Measurements from ENCODE around the gene AFF3. TPM values are rescaled to one million over a fixed set of nuclear protein-coding genes. Genes with fewer than 3 reads are reported as not detected.
A peak's percentile ranks its signal among the peaks of the same experiment; 100 is the strongest.

The AFF3 gene
- total and polyA plus RNA-seq, 2 of the 4 experiments (the other 2 are of a cell fraction), result 12.9 to 14.3 TPM

GRCh38 chr2:99824758-99825157 lies 317.6 kb downstream of the AFF3 start:
- no peak overlapping the region for H3K4me2 ChIP-seq (ENCODE audit: low read depth, low read length)
- TF ChIP-seq MAZ (IDR thresholded peaks at IDR 0.05; ENCODE audit: borderline replicate concordance, low read depth, low read length) (no peak), BHLHE40 (IDR thresholded peaks at IDR 0.05; ENCODE audit: low read depth, low read length) (no peak)
- 0 out of 2 replicates have a peak overlapping the region, but pooled peaks have one; percentile 46 for H2BK120ac ChIP-seq (ENCODE audit: low read depth, low read length)
- no peak overlapping the region for H3K27ac ChIP-seq (ENCODE audit: insufficient read depth, low read length)
- H3K9ac ChIP-seq (ENCODE audit: low read depth, low read length), result no peak overlapping the region
- in situ Hi-C loops (cut with MboI; ENCODE audit: low sequenced_read_pairs) (no loop called here), intact Hi-C loops (cut with micrococcal nuclease) (no loop called here), dilution Hi-C loops (cut with HindIII; ENCODE audit: low sequenced_read_pairs, unreplicated experiment) (no loop called here)
- H3K23ac ChIP-seq (ENCODE audit: low read depth, low read length), result no peak overlapping the region
- H3K9me1 ChIP-seq (ENCODE audit: insufficient read depth, low read length), result peaks cover 9% of the 10 kb centered on the region
- no peak overlapping the region for H2BK15ac ChIP-seq (ENCODE audit: low read depth, low read length)
- no peak for ATAC-seq (ENCODE audit: low read depth)
- DNase-seq, result no peak
- H3K36me3 ChIP-seq (ENCODE audit: control insufficient read depth, insufficient read depth, low read length), result peaks cover 17% of the 10 kb centered on the region; the same call in 1 of the 2 replicates
- H3K9me3 ChIP-seq (ENCODE audit: control insufficient read depth, insufficient read depth, low read length), result no peaks in the 10 kb centered on the region
- H4K91ac ChIP-seq (ENCODE audit: insufficient read depth, low read depth, low read length), result no peak overlapping the region
- no peak overlapping the region for H4K5ac ChIP-seq (ENCODE audit: low read depth, low read length)
- no peak overlapping the region for H3K56ac ChIP-seq (ENCODE audit: extremely low read depth, insufficient read depth, low read length)
- H3K27me3 ChIP-seq (ENCODE audit: control insufficient read depth, insufficient read depth, low read length), result no peaks in the 10 kb centered on the region
- H4K20me1 ChIP-seq (ENCODE audit: insufficient read depth, low read length), result no peaks in the 10 kb centered on the region
- peaks cover 14% of the 10 kb centered on the region for H3K4me1 ChIP-seq (ENCODE audit: control insufficient read depth, insufficient read depth, low read length)
- 83% methylated on average over 1 of the region's 6 CpGs; no CpG with 5 or more reads in 1 of the 2 experiments for WGBS, 2 experiments (ENCODE audit: extremely low coverage in 2 of 2, insufficient read length in 1 of 2)
- peak overlapping the region; percentile 41; the same call in 1 of the 2 replicates for H3K4ac ChIP-seq (ENCODE audit: low read depth, low read length)
- no peak overlapping the region for H4K8ac ChIP-seq (ENCODE audit: low read depth in 2 of 2, low read length in 2 of 2)
- POLR2A ChIA-PET (ENCODE audit: unreplicated experiment), result no interaction called here
- H2BK20ac ChIP-seq (ENCODE audit: low read depth, low read length), result no peak overlapping the region
- no peak overlapping the region for H3K4me3 ChIP-seq (ENCODE audit: insufficient read depth, low read depth, low read length)
- CTCF ChIA-PET, result interaction anchor here (1.1 kb wide), 1 partner anchor 57 kb away, joined by 3 read pairs; no protein-coding TSS in a partner anchor
- H3K18ac ChIP-seq (ENCODE audit: low read depth, low read length), result no peak overlapping the region
- H3K79me1 ChIP-seq (ENCODE audit: low read depth in 1 of 2, low read length in 2 of 2), result peaks cover 4 to 23% of the 10 kb centered on the region in 2 experiments; a peak in 3 of 4 replicates
- no peak overlapping the region for H3K14ac ChIP-seq (replicated peaks; ENCODE audit: low read depth, low read length)
- H2AK5ac ChIP-seq (ENCODE audit: low read depth, low read length), result 0 out of 2 replicates have a peak overlapping the region, but pooled peaks have one; percentile 10
- H2AFZ ChIP-seq (replicated peaks; ENCODE audit: low read length, poor library complexity), result no peak overlapping the region
- no peak overlapping the region for H2AK9ac ChIP-seq (replicated peaks; ENCODE audit: low read depth, low read length, poor library complexity)
- no peak overlapping the region for H2BK5ac ChIP-seq (ENCODE audit: low read depth, low read length, poor library complexity, severe bottlenecking)
- BruUV-seq (replicated peaks), result no TSS peak

Data from IMR-90 (cell line).